ENCODE measurements around the gene VPS33B.
"Not testable (repeated sequence)": the region's sequence is repeated elsewhere in the genome, so short reads cannot be mapped to it uniquely, and the experiment has no call there.

The VPS33B gene

DNA sequence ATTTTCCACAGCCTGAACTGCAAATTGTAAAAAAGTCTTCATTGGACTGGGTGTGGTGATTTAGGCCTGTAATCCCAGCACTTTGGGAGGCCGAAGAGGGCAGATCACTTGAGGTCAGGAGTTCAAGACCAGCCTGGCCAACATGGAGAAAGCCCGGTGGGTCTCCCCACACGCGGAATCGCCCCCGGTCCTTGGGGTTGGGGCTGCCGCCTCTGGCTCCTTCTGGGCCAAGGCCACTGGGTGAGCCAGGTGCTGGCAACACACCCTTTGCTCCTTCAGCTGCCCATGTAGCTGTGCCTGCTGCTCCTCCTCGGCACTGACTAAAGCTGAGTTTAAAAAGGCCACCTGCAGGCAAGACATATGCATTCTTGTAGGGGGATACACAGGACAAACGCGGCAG, 9.4 kb upstream of the VPS33B start:
- DNase-seq (ENCODE audit: low spot score) = no peak

DNA sequence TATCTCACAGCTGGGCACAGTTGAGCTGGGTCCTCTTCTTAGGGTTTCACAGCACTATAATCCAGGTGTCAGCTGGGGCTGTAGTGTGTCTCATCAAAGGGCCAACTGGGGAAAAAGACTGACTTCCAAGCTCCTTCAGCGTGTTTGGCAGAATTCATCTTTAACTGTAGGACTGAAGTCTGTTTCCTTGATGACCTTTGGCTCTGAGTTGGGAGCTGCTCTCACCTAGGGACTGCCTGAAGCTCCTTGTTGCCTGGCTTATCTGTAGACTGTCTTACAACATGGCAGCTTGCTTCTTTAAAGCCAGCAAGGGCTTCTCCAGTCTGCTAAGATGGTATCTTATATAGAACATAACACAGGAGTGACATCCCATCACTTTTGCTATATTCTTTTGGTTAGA, 5.3 kb upstream of the VPS33B start:
- DNase-seq (ENCODE audit: low spot score) = no peak

DNA sequence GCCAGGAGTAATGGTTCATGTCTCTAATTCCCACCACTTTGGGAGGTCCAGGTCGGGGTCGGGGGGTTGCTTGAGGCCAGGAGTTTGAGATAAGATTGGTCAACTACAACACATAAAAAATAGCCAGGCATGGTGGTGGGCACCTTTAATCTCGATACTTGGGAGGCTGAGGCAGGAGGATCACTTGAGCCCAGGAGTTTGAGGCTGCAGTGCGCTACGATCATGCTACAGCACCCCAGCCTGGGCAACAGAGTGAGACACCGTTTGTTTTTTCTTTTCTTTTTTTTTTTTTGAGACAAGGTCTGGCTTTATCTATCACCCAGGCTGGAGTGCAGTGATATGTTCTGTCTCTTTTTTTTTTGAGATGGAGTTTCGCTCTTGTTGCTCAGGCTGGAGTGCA, 1.3 kb upstream of the VPS33B start:
- DNase-seq (ENCODE audit: low spot score) = no peak

DNA sequence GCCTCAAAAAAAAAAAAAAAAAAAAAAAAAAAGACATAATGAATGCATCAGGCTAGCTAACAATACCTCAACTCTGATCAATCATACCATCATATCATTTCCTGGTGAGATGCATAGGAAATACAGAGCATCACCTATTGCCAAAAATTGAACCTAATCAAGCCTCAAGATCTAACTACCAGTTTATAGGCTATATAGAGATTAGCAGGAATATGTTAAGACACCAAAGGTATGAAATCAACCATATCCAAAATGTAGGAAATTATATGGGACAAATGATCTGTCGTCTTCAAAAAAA, 387 bp upstream of the VPS33B start:
- no peak for DNase-seq (ENCODE audit: low spot score)

DNA sequence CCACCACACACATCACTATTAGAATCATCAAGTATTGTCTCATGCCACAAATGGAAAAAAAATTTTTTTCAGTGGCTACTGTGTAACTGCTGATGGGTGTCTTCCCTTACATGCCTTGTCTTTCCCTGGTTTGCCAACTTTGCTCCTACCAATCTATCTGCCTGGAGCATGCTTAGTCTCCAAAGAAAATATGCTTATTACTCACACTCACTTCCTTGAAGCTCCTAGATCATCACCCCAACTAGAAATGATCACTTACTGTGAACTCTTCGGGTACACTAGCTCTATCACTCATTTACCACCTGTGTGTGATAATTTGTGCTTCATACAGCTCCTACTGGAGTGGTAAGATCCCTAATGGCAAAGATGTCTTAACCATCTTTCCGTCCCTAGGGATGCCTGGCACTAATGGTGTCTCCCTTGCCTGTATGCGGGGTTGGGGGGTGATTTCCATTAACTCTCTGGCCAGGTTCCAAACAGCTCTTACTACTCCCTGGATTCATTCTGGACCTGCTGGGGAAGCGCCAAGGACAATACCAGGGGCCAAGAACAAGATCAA, 799 bp downstream of the VPS33B start:
- no peak for DNase-seq (ENCODE audit: low spot score)

DNA sequence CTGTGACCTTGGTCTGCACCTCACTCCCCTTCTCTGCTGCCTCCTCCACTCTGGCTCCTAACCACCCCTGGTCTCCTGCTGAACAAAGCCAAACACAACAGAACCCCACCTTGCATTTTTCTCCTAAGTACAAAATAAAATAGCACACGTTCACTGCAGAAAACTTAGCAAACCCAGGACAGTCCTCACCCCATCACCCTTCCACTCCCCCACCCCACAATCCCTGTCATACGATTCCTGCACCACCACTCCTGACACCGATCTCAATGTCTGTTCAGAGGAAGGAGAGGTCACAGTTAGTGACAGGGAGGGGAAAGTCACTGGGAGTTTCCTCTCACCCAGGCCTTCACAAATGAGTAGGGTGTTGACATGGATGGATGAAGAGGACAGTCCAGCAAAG, 4.2 kb downstream of the VPS33B start:
- no peak for DNase-seq (ENCODE audit: low spot score)

DNA sequence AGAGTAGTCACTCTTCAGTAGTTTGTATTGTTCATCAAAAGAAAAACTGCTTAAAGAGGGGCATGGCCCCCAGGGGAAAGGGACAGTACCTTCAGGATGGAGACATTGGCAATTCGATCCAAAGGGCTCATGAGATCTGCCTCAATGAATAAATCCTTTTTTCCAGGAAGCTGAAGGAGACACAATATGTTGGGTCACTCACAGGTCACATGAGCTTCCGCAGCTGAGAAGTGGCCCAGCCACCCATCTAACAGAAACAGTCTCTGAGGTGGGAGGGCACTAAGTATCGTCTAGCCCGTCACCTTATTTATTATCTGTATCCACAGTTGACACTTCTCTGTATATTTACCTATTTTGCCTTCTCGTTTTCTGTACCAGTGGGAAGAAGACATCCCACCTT, 4.7 kb downstream of the VPS33B start:
- no peak for DNase-seq (ENCODE audit: low spot score)

DNA sequence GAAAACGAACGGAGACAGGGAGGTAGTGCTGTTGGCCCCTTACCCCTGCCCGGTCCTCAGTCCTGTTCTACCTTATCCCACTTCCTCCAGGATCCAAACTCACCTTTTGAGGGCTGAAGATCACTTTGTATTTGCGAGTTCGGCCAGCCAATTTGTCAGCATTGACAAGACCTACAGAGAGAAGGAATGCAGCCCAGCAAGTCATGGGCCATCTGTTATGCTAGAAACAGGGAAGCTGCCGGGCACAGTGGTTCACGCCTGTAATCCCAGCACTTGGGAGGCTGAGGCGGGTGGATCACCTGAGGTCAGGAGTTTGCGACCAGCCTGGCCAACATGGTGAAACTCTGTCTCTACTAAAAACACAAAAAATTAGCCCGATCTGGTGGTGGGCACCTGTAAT, 8.7 kb downstream of the VPS33B start:
- DNase-seq (ENCODE audit: low spot score) = not testable (repeated sequence)

DNA sequence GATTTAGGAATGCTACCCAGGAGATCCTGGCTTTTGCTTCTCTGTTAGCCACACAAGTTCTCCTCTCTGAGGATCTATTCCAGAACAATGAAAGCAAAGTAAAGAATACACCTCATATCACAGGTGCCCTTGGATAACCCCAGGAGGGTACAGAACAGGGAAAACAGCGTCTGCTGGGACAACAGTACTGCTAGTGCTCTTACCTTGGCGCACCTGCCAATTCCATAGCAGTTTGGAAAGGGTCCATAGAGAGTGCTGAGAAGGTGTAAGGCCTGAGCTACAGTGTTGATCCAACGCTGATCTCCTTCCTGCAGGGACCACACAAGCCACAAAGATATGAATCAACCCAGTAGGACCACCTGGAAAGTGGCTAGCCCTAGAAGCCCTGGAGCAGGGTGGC, 15.1 kb downstream of the VPS33B start:
- no peak for DNase-seq (ENCODE audit: low spot score)

DNA sequence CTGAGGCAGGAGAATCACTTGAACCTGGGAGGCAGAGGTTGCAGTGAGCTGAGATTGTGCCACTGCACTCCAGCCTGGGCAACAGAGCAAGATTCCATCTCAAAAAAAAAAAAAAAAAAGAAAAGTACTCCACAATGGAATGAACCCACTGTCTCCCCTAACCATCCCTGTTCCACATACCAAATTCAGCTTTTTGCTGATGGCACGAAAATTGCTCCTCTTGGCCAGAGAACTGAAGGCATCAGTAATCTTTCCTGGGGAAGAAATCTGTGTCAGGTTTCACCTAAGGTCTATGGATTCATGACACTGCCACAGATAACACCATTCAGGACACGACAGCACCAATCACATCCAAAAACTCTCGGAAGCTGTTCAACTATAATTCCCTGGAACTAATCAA, 21.2 kb downstream of the VPS33B start:
- DNase-seq (ENCODE audit: low spot score) = no peak

DNA sequence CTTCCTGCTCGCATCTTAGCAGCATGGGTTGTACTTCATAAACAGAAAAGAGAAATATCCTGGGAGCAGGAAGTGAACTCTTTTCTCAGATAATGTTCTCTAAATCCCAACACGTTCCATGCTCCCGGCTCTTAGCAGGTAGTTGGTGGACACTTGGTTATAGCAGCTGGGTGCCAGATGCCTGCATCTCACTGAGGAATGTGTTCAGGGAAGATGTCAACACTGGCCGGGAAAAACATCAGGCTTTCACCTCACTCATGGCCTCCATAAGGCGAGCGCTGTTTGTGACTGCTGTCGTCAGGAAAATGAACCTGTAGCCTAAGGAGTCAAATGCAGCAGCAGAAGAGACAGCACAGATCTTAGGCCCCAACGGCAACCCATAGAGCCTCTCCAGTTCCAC, 23.7 kb downstream of the VPS33B start:
- DNase-seq (ENCODE audit: low spot score) = no peak

DNA sequence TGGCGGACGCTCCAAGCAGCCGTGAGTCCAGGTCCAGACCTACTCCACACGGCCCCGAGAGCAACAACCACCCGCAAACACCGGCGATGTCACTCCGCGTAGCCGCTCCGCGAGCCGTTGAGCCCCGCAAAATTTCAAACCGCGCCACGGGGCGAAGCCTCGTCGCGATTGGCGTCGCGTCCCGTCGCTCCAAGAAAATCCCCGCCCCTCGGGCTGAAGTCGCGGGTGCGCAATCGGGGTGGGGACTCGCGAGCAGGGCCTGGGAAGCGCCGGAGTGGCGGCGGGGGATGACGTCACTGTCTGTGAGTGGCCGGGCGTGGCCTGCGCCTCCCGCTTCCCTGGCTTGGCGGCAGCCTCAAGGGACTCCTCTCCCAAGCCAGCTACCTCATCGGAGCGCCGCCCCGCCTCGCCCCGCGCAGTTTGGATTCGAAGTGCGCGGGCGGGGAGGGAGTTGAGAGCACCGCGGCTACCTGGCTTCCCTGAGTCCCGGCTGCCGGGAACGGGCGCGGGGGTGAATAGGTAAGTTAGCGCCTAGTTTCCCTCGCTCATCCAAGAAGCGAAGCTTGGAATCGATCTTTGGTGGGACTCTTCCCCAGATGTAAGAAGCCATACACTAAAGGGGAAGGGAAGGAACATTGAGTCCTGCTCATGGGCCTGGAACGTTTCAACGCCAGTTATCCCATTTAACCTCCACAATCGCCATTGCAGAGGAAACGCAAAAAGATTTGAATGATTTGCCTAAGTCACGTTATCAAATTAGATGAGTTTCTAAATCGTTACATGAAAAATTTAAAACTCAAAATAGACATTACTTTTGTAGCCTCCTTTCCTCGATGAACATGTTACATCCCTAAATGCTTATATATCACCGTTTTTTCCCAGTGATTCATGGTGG, 27.7 kb downstream of the VPS33B start, which contains the start of gene PRC1:
TSS of gene PRC1 (minus strand) at position 119 of the 895 bp plus-strand sequence. CDS start at position 1, 118 bp downstream.
- DNase-seq (ENCODE audit: low spot score) = peak; percentile 100

DNA sequence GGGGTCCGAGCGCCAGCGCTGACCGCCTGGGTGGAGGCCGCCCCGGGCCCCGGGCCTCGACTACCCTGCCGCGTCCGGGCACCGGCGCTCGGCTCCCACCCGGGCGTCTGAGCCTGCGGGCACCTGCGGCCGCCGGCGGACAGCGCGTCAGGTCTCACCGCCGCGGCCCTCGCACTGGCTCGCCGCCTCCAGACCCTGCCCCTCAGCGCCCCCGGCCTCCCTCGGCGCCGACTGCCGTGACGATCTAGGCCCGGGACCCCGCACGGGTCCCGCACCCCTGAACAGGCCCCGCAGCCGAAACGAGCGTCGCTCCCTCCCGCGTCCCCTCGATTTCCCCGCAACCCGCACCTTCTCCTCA, 28.4 kb downstream of the VPS33B start:
- DNase-seq (ENCODE audit: low spot score) = peak; percentile 44

DNA sequence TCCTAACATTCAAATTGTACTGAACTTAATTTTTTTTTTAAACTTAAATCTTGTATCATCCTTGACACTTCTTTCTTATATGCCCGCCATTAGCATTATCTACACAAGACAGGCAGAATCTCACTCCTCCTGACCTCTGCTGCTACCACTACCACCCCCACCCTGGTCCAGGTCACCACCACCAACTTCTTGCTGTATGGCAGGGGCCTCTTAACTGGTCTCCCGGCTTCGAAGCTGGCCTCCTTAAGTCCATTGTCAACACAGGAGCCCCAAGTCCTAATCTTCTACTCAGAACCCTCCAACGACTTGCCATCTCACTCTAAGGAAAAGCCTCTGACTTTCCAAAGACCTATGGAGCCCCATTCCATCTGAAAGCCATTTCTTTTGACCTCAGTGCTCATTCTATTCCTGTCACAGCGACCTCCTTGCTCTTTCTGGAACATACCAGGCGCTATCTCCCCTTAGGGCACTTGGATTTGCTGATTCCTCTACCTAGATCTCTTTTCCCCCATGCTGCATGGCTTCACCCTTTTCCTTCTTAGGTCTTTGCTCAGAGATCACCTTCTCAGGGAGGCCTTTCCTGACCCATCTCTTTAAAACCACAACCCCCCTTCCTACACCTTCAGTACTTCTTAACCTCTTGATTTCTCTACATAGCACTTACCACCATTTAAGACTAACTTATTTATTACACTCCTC, 30.7 kb downstream of the VPS33B start:
- no peak for DNase-seq (ENCODE audit: low spot score)

DNA sequence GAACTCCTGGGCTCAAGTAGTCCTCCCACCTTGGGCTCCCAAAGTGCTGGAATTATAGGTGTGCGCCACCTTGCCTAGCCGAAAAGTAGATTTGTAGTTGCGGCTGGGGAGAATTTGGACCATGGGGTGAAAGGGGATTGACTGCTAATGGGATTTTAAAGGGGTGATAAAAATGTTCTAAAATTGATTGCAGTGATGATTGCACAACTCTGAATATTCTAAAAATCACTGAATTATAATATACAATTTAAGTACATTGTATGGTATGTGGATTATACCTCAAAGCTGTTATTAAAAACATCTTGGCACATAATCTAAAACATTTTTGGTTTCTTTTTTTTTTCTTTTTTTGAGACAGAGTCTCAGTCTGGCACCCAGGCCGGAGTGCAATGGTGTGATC, 31.9 kb downstream of the VPS33B start:
- DNase-seq (ENCODE audit: low spot score) = no peak

DNA sequence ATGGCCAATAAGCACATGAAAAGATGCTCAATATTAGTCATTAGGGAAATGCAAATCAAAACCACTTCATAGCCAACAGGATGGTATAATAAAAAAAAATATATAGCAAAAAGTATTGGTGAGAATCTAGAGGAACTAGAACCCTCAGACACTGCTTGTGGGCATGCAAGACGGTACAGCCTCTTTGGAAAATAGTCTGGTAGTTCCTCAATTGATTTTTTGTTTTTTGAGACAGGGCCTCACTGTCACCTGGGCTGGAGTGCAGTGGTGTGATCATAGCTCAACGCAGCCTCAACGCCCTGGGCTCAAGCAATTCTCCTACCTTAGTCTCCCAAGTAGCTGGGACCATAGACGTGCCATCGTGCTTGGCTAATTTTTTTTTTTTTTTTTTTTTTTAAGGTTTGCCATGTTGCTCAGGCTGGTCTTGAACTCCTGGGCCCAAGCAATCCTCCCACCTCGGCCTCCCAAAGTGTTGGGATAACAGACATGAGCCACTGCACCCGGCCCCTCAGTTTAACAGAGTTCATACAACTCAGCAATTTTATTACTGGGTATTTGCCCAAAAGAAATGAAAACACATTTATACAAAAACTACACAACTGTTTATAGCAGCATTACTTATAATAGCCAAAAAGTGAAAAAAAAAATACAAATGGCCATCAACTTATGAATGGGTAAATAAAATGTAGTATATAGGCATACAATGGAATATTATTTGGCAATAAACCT, 33.2 kb downstream of the VPS33B start:
- no peak for DNase-seq (ENCODE audit: low spot score)

DNA sequence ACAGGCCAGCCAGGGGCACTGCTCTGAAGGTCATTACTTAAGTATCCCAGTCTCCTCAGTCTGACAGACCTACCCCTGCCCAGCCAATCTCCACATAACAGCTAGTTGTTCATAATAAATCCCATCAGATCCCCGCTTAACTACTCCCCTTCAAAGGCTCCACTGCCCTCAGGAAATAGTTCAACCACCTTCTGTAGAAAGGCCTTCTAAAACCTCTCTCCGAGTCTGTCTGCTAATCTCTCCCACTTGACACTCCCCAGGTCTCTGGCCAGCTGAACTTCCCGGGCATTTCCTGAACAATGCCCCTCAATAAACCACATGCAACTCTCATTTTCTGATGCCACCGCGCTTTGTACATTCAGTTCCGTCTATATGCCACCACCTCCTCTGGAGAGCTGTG, 34.1 kb downstream of the VPS33B start:
- DNase-seq (ENCODE audit: low spot score) = no peak

DNA sequence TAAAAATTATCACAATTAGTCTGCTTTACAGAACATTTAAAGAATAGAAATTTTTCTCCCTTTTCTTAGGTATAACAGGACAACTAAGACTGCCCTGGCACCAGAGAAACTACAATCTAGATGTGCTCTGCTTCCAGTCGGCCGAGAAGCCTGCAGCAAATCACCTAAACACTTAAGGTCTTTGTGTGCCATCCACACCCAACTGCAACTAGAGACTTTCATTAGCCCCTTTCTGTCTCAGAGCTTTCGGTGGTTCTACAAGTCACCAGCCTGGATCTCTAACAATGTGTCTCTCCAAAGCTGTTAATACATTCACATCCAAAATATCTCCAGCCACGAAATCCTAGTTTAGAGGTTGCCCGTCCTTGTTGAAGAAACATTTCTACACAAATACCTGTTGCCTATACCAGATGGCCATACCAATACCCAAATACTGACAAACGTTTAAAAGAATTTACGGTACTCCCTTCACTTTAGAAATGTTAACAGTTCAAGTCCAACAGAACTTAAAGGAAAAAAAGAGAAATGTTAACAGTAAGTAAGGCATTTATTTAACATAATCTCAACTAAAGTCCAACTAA, 34.7 kb downstream of the VPS33B start:
- DNase-seq (ENCODE audit: low spot score) = no peak

DNA sequence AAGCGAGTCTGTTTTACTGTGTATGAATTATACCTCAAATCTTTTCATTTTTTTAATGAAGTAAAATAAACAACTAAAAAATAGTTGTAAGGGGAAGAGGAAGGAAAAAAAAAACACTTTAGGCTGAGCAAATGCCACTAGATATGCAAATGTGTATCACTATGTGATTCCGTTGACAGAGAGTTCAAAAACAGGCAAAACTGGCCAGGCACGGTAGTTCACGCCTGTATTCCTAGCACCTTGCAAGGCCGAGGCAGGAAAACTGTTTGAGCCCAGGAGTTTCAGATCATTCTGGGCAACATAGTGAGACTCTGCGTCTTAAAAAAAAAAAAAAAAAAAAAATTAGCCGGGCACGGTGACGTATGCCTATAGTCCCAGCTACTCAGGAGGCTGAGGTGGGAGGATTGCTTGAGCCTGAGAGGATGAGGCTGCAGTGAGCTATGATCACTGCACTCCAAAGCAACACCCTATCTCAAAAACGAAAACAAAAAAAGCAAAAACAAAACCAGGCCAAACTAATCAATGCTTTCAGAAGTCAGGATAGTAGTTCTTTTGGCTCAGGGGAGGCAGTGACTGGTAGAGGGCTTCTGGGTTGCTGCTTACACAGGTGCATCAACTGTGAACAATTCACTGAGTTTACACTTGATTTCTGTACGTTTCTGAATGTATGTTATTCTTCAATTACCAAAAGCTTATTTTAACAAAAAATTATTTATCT, 35.4 kb downstream of the VPS33B start:
- no peak for DNase-seq (ENCODE audit: low spot score)

DNA sequence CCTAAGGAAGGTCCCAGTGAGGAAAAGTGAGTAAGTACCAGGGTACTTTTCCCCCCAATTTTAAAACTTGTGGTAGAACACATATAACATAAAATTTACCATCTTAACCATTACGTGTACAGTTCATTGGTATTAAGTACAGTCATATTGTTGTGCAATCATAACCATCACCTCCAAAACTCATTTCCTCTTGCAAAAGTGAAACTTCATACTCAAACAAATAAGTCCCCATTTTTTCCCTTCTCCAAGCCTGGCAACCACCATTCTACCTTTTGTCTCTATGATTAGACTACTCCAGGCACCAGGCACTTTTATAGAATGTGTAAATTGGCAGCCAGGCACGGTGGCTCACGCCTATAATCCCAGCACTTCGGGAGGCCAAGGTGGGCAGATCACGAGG, 40.3 kb downstream of the VPS33B start:
- no peak for DNase-seq (ENCODE audit: low spot score)

DNA sequence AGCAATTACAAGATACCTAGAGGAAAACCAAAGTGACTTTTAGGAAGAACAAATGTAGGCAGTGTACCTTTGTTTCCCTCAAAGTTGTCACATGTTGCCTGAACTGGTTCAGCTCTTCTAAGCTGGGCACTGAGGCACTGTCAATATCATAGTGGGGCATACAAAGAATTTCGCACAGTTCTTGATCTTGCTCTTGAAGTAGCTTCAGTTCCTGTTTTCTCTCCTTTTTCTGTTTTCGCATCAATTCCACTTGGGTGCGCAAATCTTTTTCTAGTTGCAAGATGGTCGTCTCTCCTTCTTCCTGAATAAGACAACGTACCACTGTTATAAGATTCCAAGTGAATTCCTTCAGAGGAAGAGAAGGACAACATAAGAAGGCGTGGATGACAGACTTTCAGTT, 40.7 kb downstream of the VPS33B start:
- no peak for DNase-seq (ENCODE audit: low spot score)

DNA sequence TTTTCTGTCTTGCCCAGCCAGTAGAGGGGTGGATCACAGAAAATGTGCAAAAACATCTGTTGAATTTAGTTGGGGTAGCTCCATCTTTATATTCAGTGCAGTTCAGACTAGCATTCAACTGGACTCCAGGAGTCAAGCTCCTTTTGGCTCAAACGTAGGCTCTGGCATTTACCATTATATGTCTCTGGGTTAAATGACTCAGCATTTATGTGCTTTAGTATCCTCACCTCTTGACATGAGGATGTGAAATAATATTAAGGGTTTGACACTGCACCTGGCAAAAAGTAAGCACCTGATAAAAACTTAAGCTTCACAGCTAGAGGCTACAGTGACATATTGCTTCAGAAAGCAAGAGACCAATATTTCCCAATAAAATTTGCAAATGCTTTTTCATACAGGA, 42.8 kb downstream of the VPS33B start:
- DNase-seq (ENCODE audit: low spot score) = no peak
